ES-I3 (cell line): Measurements from ENCODE around the gene CTNNA2.
"Not testable (repeated sequence)": the region's sequence is repeated elsewhere in the genome, so short reads cannot be mapped to it uniquely, and the experiment has no call there.

Experiments used
- H3K36me3 ChIP-seq: 2 replicates; pipeline ENCODE4 v1.6.1; 2013; ENCODE audit warnings: mild to moderate bottlenecking, low read length, control low read depth, moderate library complexity; ENCODE audit not compliant: insufficient read depth
- H3K4me1 ChIP-seq: 2 replicates; pipeline ENCODE4 v1.6.1; 2013; ENCODE audit warnings: mild to moderate bottlenecking, control low read depth, low read length; ENCODE audit not compliant: insufficient read depth
- H3K9ac ChIP-seq: 2 replicates; pipeline ENCODE4 v1.6.1; 2013; ENCODE audit warnings: low read depth, mild to moderate bottlenecking, low read length, moderate library complexity
- H3K9me3 ChIP-seq: 2 replicates; pipeline ENCODE4 v1.6.1; 2013; ENCODE audit warnings: mild to moderate bottlenecking, low read length, moderate library complexity; ENCODE audit not compliant: control insufficient read depth, insufficient read depth

Gene CTNNA2

GRCh38 chr2:80073134-80073561 lies 560.3 kb downstream of the CTNNA2 start:
- Histone ChIP-seq H3K36me3 (no peaks in the 10 kb centered on the region), H3K9me3 (no peaks in the 10 kb centered on the region), H3K9ac (no peak overlapping the region), H3K4me1 (no peaks in the 10 kb centered on the region)

DNA sequence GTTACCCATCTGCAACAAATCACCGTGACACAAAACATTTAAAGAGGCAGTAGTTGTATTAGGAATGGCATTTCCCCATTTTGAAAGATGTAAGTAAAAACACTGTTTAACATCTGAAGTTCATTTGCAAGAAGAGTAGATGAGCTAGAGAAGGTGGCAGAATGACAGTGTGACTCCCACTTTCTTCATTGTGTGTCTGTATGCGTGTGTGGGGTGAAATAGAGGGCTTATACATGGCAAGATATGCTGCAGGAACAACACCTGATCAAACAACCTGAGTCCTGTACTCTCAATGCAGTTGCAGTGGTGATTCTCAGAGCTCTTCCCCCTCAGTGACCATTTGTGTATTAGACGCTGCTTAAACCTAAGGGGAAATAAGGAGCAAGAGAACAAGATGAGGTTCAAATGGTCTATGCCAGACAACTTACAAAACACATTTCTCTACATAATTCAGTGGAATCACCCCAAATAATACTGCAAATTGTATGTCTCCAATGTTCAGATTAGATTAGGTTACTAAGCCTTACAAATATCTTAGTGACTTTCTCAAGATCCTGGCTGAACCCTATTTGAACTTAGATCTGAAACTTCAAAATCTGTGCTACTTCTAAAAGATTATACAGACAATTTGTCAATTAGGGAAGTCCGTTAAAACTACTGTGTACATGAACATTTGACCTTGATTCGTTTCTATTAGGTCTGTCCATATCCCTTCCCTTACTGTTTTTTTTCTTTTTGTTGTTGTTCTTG lies 561.6 kb downstream of the CTNNA2 start:
- H3K9me3 ChIP-seq: no peaks in the 10 kb centered on the region; the same call in 1 of the 2 replicates
- H3K9ac ChIP-seq: no peak overlapping the region
- no peaks in the 10 kb centered on the region for H3K36me3 ChIP-seq
- no peaks in the 10 kb centered on the region for H3K4me1 ChIP-seq

DNA sequence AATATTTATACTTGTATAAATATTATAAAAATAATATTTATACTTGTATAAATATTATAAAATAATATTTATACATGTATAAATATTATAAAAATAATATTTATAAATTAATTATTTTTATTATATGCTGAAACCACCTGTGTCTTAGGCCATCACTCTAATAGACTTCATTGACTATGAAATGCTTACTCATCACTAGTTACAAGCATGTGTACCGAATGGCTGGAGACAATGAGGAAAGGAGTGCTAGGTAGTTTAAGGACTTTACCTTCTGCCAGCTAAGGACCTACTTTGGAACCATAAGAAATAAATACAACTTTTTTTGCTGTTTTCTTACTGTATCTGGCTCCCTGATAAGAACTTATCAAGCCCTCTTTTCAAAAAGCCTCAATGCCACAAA lies 562.9 kb downstream of the CTNNA2 start:
- no peaks in the 10 kb centered on the region; the same call in 1 of the 2 replicates for H3K9me3 ChIP-seq
- no peak overlapping the region for H3K9ac ChIP-seq
- H3K4me1 ChIP-seq: no peaks in the 10 kb centered on the region
- no peaks in the 10 kb centered on the region for H3K36me3 ChIP-seq

- Histone ChIP-seq H3K9ac (no peak overlapping the region), H3K9me3 (no peaks in the 10 kb centered on the region; the same call in 1 of the 2 replicates), H3K36me3 (no peaks in the 10 kb centered on the region), H3K4me1 (no peaks in the 10 kb centered on the region)
Observed at GRCh38 chr2:80078290-80079036, 565.6 kb downstream of the CTNNA2 start.

GRCh38 chr2:80080957-80081356 lies 568.1 kb downstream of the CTNNA2 start:
- H3K9me3 ChIP-seq: no peaks in the 10 kb centered on the region; the same call in 1 of the 2 replicates
- no peak overlapping the region for H3K9ac ChIP-seq
- no peaks in the 10 kb centered on the region for H3K4me1 ChIP-seq
- H3K36me3 ChIP-seq: no peaks in the 10 kb centered on the region

DNA sequence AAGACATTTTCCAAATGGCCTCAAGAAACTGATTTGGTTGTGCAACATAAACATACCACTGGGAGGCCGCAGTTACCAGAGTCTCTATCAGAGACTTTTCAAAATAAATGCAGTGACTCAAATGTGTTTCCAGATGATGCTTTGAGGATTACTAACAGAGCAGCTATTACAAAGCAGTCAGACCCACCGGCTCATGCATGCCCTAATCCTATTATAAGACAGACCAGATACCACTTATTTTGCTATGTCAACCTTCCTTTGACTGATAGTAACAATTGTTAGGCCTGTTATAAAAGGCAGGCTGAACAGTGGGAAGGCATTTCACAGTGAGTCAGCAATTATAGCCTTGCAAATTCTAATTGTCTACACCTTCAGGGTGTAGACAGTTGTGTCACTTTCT lies 574.0 kb downstream of the CTNNA2 start:
- Histone ChIP-seq H3K4me1 (peaks cover 7% of the 10 kb centered on the region), H3K9me3 (no peaks in the 10 kb centered on the region), H3K9ac (no peak overlapping the region), H3K36me3 (no peaks in the 10 kb centered on the region)

GRCh38 chr2:80091237-80091636 lies 578.4 kb downstream of the CTNNA2 start:
- H3K9ac ChIP-seq: no peak overlapping the region
- H3K36me3 ChIP-seq: no peaks in the 10 kb centered on the region
- H3K4me1 ChIP-seq: peaks cover 7% of the 10 kb centered on the region
- H3K9me3 ChIP-seq: no peaks in the 10 kb centered on the region

- Histone ChIP-seq H3K9me3 (no peaks in the 10 kb centered on the region), H3K36me3 (no peaks in the 10 kb centered on the region), H3K9ac (no peak overlapping the region), H3K4me1 (0 out of 2 replicates have a peak, but pooled peaks cover 4% of the 10 kb centered on the region)
Observed at GRCh38 chr2:80092474-80092873, 579.6 kb downstream of the CTNNA2 start.

GRCh38 chr2:80098503-80098902 lies 585.7 kb downstream of the CTNNA2 start:
- not testable (repeated sequence) for H3K4me1 ChIP-seq, H3K36me3 ChIP-seq, H3K9ac ChIP-seq, H3K9me3 ChIP-seq

GRCh38 chr2:80102026-80102425 lies 589.2 kb downstream of the CTNNA2 start:
- no peaks in the 10 kb centered on the region for H3K36me3 ChIP-seq
- no peak overlapping the region for H3K9ac ChIP-seq
- no peaks in the 10 kb centered on the region for H3K9me3 ChIP-seq
- no peaks in the 10 kb centered on the region for H3K4me1 ChIP-seq

- Histone ChIP-seq H3K9me3 (no peaks in the 10 kb centered on the region), H3K36me3 (no peaks in the 10 kb centered on the region), H3K4me1 (no peaks in the 10 kb centered on the region), H3K9ac (no peak overlapping the region)
Observed at GRCh38 chr2:80105015-80105640, 592.3 kb downstream of the CTNNA2 start.

DNA sequence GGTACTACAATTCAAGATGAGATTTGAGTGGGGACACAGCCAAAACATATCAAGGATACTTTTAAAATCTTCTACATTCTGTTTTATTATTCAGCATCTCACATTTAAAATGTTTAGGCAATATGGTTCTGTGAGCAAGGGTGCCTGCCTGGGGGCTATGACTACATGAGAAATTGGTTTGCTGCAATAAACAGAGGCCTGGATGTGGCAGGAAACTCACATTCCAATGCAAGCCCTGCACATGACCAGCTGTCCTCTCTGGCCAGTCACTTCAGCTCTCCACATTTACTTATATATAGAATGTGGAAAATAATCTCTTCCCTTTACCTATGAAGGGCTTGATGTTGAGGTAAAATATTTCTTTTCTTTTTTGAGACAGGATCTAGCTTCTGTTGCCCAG lies 598.3 kb downstream of the CTNNA2 start:
- Histone ChIP-seq H3K9ac (no peak overlapping the region), H3K9me3 (no peaks in the 10 kb centered on the region), H3K4me1 (no peaks in the 10 kb centered on the region), H3K36me3 (no peaks in the 10 kb centered on the region)

DNA sequence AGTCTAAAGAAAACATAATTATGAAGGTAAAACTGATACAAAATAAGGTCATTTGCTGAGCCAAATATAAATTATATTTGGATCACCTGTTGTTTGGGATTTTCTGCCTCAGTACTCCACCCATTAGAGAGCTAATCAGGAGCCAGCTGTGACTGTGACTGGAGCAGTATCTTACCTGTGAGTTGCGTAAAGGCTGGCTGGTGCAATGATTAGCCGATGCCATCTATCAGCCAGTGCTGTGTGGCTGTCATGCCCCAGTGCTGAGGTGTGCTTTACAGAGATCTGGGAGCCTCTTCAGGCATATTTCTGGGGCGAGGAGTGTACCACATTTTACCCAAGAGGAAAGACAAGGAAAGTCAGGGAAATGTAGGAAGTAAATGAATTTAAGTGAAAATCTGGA lies 599.9 kb downstream of the CTNNA2 start:
- H3K36me3 ChIP-seq: no peaks in the 10 kb centered on the region
- H3K9me3 ChIP-seq: no peaks in the 10 kb centered on the region
- no peaks in the 10 kb centered on the region for H3K4me1 ChIP-seq
- no peak overlapping the region for H3K9ac ChIP-seq

DNA sequence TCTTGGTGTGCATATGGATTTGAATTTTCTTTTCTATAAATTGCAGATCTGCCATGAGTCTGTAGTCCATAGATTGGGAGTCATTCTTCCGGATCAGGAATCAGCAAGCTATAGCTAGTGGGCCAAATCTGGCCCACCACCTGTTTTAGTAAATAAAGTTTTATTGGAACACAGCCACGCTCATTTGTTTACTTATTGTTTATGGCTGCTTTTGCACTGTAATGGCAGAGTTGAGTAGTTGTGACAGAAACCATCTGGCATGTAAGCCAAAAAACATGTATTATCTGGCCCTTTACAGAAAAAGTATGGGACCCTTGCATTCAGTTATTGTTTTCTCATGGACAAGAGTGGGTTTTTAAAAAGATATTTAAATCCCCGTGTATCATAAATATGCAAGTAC lies 600.5 kb downstream of the CTNNA2 start:
- H3K9me3 ChIP-seq: no peaks in the 10 kb centered on the region
- no peaks in the 10 kb centered on the region for H3K36me3 ChIP-seq
- H3K9ac ChIP-seq: no peak overlapping the region
- H3K4me1 ChIP-seq: no peaks in the 10 kb centered on the region

GRCh38 chr2:80114812-80115211 lies 602.0 kb downstream of the CTNNA2 start:
- no peaks in the 10 kb centered on the region for H3K9me3 ChIP-seq

More at GRCh38 chr2:80114812-80115211, 602.0 kb downstream of the CTNNA2 start:
- Histone ChIP-seq H3K4me1 (no peaks in the 10 kb centered on the region), H3K36me3 (no peaks in the 10 kb centered on the region), H3K9ac (no peak overlapping the region)
